Upper lobe of left lung (tissue), 6 donors: Measurements from ENCODE around the gene CCDC178. TPM values are rescaled to one million over a fixed set of nuclear protein-coding genes. Genes with fewer than 3 reads are reported as not detected.
A peak's percentile ranks its signal among the peaks of the same experiment; 100 is the strongest.

Experiments
- ATAC-seq, 2 donors: fragments of 200-7000 bp; cut with Tn5 transposase; one replicate each; pipeline ENCODE4 v1.9.1; 2022; ENCODE audit warnings: mild to moderate bottlenecking in 2 of 2, moderate library complexity in 2 of 2; ENCODE audit not compliant: low FRiP score in 2 of 2
- DNase-seq, 2 donors: peaks; one replicate each; pipeline ENCODE4 v3.0.0-alpha.2; 2019 to 2020
- H3K27ac ChIP-seq, 4 donors: fragments of 200-600 bp; sonication (generic); one replicate each; pipeline ENCODE4 v1.5.1; 2016 to 2019
- H3K27me3 ChIP-seq, 4 donors: fragments of 200-600 bp; sonication (generic); one replicate each; pipeline ENCODE4 v1.5.1; 2017 to 2019
- H3K36me3 ChIP-seq, 4 donors: fragments of 200-600 bp; sonication (generic); one replicate each; pipeline ENCODE4 v1.5.1; 2016 to 2019
- H3K4me1 ChIP-seq, 4 donors: fragments of 200-600 bp; sonication (generic); one replicate each; pipeline ENCODE4 v1.5.1; 2018 to 2019
- H3K4me3 ChIP-seq, 4 donors: fragments of 200-600 bp; sonication (generic); one replicate each; pipeline ENCODE4 v1.5.1; 2017 to 2019; ENCODE audit warnings: mild to moderate bottlenecking in 2 of 4, moderate library complexity in 1 of 4
- H3K9me3 ChIP-seq, 4 donors: fragments of 200-600 bp; sonication (generic); one replicate each; pipeline ENCODE4 v1.5.1; 2018 to 2019
- EP300 ChIP-seq, 4 donors: sonication (generic); formaldehyde crosslinking; IDR thresholded peaks; one replicate each; pipeline ENCODE4 v1.5.1; 2017; ENCODE audit warnings: antibody characterized with exemption in 4 of 4, control low read depth in 2 of 4
- POLR2A ChIP-seq, 4 donors: fragments of 450-650 bp; IDR thresholded peaks; one replicate each; pipeline ENCODE4 v1.5.1; 2016 to 2017; ENCODE audit warnings: antibody characterized with exemption in 4 of 4, mild to moderate bottlenecking in 2 of 4
- POLR2AphosphoS5 ChIP-seq, 2 donors: sonication (generic); formaldehyde crosslinking; IDR thresholded peaks; one replicate each; pipeline ENCODE4 v1.5.1; 2017; ENCODE audit warnings: antibody characterized with exemption in 2 of 2
- WGBS, 2 donors: methylation state at CpG; one replicate each; pipeline ENCODE4 v1.1.5; 2017 to 2018; 5-methylcytosine and 5-hydroxymethylcytosine counted together
- total RNA-seq, 6 donors: library from RNA; depleted of rRNA in 4 of 6; stranded (reverse); fragments of >200 nt in 4 of 6; gene quantifications; one replicate each; pipeline versions ENCODE4 v1.1.0 to v1.2.1, GENCODE V29; 2016 to 2021
- TF ChIP-seq, protein P1 (sequence below), 6 experiments: fragments of 450-650 bp in 4 of 6; fragments of 200-600 bp in 2 of 6; sonication (generic) in 2 of 6; IDR thresholded peaks; one replicate each; pipeline ENCODE4 v1.5.1; 2016 to 2019; ENCODE audit warnings: antibody characterized with exemption in 6 of 6
- donor health status: DM: no; HTN: no; CAD: no; lungs with moderate emphysema.
- donor health status: DM: no; HTN: yes; CAD: no; lungs with severe emphysema.

The CCDC178 gene
- total RNA-seq, 6 donors from 2014 or later, result 0.89 to 1.4 TPM; not detected in 4

DNA sequence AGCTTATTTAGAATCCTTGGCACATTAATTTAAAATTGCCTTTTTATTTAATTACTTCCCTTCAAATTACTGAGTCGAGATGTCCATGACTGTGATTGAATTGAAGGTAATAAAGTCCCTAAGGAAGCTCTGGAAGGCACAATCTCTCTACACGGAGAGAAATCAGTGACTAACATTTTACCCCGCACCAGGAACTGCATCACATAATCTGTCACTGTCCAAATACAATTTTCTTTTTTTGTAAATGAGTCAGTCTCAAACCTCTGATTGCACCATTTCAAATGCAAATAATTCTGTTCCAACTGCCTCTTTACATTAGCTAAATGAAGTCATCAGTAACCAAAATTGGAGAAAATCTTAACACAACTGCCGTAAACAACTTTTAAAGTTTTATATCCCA lies 311.9 kb downstream of the CCDC178 start:
- TF ChIP-seq EP300 (IDR thresholded peaks at IDR 0.05) (no peak), POLR2AphosphoS5 (IDR thresholded peaks at IDR 0.05) (no peak), POLR2A (IDR thresholded peaks at IDR 0.05) (no peak)
- TF ChIP-seq, protein P1, sequence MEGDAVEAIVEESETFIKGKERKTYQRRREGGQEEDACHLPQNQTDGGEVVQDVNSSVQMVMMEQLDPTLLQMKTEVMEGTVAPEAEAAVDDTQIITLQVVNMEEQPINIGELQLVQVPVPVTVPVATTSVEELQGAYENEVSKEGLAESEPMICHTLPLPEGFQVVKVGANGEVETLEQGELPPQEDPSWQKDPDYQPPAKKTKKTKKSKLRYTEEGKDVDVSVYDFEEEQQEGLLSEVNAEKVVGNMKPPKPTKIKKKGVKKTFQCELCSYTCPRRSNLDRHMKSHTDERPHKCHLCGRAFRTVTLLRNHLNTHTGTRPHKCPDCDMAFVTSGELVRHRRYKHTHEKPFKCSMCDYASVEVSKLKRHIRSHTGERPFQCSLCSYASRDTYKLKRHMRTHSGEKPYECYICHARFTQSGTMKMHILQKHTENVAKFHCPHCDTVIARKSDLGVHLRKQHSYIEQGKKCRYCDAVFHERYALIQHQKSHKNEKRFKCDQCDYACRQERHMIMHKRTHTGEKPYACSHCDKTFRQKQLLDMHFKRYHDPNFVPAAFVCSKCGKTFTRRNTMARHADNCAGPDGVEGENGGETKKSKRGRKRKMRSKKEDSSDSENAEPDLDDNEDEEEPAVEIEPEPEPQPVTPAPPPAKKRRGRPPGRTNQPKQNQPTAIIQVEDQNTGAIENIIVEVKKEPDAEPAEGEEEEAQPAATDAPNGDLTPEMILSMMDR (IDR thresholded peaks at IDR 0.05), result no peak
- Histone ChIP-seq H3K27me3 (no peaks in the 10 kb centered on the region), H3K4me3 (no peak overlapping the region), H3K9me3 (no peaks in the 10 kb centered on the region), H3K27ac (no peak overlapping the region), H3K4me1 (no peaks in the 10 kb centered on the region), H3K36me3 (no peaks in the 10 kb centered on the region)
- DNase-seq, result no peak
- 78 to 82% methylated on average over 4 of the region's 4 CpGs for WGBS, 2 donors
- ATAC-seq, result no peak

- Histone ChIP-seq H3K36me3 (no peaks in the 10 kb centered on the region), H3K4me1 (no peaks in the 10 kb centered on the region), H3K27me3 (no peaks in the 10 kb centered on the region), H3K9me3 (no peaks in the 10 kb centered on the region), H3K27ac (no peak overlapping the region), H3K4me3 (no peak overlapping the region)
- ATAC-seq (no peak), DNase-seq (no peak)
- TF ChIP-seq, protein P1 (IDR thresholded peaks at IDR 0.05), result no peak
- TF ChIP-seq POLR2A (IDR thresholded peaks at IDR 0.05) (no peak), POLR2AphosphoS5 (IDR thresholded peaks at IDR 0.05) (no peak), EP300 (IDR thresholded peaks at IDR 0.05) (no peak)
- 75 to 78% methylated on average over 7 of the region's 7 CpGs for WGBS, 2 donors
Measured at GRCh38 chr18:33123862-33124518, 316.5 kb downstream of the CCDC178 start.

DNA sequence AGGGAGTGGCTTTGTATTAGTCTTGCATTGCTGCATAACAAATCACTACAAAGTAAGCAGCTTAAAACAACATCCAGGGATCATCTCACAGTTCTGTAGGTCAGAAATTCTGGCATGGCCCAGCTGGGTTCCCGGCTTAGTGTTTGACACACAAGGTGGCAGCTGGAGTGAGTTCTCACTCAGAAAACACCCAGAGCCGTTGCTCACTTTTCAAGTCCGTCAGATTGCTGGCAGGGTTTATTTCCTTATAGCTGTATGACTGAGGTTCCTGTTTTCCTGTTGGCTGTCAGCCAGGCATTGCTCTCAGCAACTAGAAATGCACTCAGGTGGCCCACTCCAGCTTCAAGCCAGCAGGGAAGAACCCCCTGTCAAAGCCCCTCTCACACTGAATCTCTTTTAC lies 324.1 kb downstream of the CCDC178 start:
- Histone ChIP-seq H3K4me3 (no peak overlapping the region), H3K27me3 (no peaks in the 10 kb centered on the region), H3K36me3 (no peaks in the 10 kb centered on the region), H3K4me1 (no peaks in the 10 kb centered on the region), H3K27ac (no peak overlapping the region), H3K9me3 (no peaks in the 10 kb centered on the region)
- ATAC-seq, result no peak
- TF ChIP-seq, protein P1 (IDR thresholded peaks at IDR 0.05), result no peak
- no peak for TF ChIP-seq POLR2AphosphoS5 (IDR thresholded peaks at IDR 0.05)
- 6 to 8% methylated on average over 2 to 3 of the region's 3 CpGs for WGBS, 2 donors
- DNase-seq, result peak in 1 of 2 donors; percentile 25

DNA sequence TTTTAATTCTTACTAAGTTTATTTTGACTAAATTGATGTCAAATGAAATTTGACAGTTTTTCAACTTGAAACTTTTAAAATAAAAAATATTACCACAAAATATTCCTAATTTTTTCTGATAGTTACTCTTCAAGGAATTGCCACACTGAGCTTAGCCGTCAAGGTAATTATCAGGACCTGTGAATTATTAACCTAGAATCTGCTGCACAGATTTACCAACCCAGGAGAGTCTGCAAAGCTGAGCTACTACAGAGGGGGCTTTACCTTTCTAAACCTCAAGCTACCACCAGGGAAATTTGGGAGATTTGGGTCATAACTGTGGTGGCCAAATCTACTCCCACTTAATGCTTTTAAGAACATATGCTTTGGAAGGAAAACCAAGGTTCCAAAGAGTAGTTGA lies 324.6 kb downstream of the CCDC178 start:
- TF ChIP-seq EP300 (IDR thresholded peaks at IDR 0.05), result no peak
- TF ChIP-seq, protein P1 (IDR thresholded peaks at IDR 0.05), result no peak
- TF ChIP-seq POLR2A (IDR thresholded peaks at IDR 0.05), result no peak
- TF ChIP-seq POLR2AphosphoS5 (IDR thresholded peaks at IDR 0.05), result no peak

GRCh38 chr18:33115476-33115875 lies 325.0 kb downstream of the CCDC178 start:
- ATAC-seq (no peak), DNase-seq (no peak)
- Histone ChIP-seq H3K4me3 (no peak overlapping the region), H3K27ac (no peak overlapping the region), H3K4me1 (no peaks in the 10 kb centered on the region), H3K27me3 (no peaks in the 10 kb centered on the region), H3K36me3 (no peaks in the 10 kb centered on the region), H3K9me3 (no peaks in the 10 kb centered on the region)
- WGBS, 2 donors, result 84 to 88% methylated on average over 7 of the region's 7 CpGs
- no peak for TF ChIP-seq EP300 (IDR thresholded peaks at IDR 0.05)
- TF ChIP-seq, protein P1 (IDR thresholded peaks at IDR 0.05), result no peak
- no peak for TF ChIP-seq POLR2A (IDR thresholded peaks at IDR 0.05)
- TF ChIP-seq POLR2AphosphoS5 (IDR thresholded peaks at IDR 0.05), result no peak

More for the DNA sequence above, 324.6 kb downstream of the CCDC178 start:
- no peak overlapping the region for H3K4me3 ChIP-seq
- H3K27me3 ChIP-seq, result no peaks in the 10 kb centered on the region
- no peaks in the 10 kb centered on the region for H3K9me3 ChIP-seq
- H3K4me1 ChIP-seq, result no peaks in the 10 kb centered on the region
- WGBS, 2 donors, result 79% methylated on average over 1 of the region's 1 CpG
- no peak overlapping the region for H3K27ac ChIP-seq
- ATAC-seq (no peak), DNase-seq (no peak)
- H3K36me3 ChIP-seq, result no peaks in the 10 kb centered on the region
